ENCODE measurements around the gene CYP2D6.
A peak's percentile ranks its signal among the peaks of the same experiment; 100 is the strongest.

CYP2D6 gene

DNA sequence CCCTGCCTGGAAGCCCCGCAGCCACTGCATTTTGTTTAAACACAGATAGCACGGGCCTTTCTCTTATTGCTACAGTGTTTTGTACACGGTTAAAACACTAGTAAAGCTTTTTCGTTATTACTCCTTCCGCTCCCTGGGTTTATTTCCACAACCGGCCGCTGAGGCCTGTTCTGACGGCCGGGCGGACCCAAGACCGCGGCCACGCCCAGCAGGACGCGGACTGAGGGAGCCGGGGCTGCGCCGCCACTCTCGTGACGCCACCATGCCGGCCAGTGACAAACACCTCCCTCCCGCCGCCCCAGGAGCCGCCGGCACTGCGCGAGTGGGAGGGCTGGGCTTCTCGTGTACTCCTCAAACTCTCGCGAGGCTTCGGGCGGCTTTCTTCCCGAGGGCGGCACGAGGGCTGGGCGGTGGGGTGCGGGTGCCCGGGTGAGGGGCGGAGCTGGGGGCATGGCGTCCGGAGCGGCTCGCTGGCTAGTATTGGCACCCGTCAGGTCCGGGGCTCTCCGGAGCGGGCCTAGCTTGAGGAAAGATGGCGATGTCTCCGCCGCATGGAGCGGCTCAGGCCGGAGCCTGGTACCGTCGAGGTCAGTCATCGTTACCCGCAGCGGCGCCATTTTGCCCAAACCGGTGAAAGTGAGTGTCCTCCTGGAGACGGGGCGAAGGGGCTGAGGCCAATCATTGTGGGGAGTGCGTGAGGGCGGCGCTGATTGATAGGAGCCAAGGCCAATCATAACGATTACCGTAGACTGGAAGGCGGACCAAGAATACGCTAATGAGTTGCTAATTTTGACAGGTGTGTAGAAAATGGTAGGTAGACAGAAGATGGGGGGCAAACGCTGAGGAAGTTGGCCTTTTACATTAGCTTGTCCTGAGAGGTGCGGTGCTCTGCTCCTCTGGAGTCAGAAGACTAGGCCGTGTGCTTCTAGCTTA lies 51.0 kb downstream of the CYP2D6 start, which contains the start of gene SMDT1:
Gene SMDT1, plus strand, starts transcription at position 382 of the 933 bp plus-strand sequence. Its CDS starts 69 bp downstream, at position 451.
- DNase-seq: peak; percentile 99

GRCh38 chr22:42078469-42079318 lies 51.9 kb downstream of the CYP2D6 start:
- no peak for DNase-seq

GRCh38 chr22:42077486-42078125 lies 53.0 kb downstream of the CYP2D6 start:
- DNase-seq: no peak

DNA sequence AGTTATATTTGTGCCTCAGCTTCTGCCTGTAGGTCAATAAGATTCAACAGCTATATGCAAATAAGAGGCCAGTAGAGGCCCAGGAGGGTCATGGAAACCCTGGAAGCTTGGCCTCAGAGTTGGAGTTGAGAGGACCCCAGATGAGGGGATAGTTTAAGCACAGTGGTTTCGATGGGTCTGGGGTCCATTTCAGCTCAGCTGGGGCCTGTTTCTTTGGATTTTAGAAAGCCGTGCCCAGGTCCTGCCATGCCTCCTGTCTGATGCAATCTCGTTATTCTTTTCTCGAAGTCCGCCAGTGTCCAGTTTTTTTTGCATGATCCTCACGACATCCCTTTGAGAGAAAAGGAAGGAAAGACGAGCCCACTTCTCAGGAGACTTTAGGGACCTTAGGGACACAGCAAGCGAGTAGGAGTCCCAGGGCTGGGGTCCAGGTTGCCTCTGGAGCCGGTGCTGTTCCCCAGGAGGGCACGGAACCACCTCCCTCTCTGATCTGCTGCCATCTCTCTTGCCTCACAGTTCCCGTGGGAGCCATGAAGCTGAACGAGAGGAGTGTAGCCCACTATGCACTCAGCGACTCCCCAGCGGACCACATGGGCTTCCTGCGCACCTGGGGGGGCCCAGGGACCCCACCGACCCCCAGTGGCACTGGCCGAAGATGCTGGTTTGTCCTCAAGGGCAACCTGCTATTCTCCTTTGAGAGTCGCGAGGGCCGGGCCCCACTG lies 53.7 kb downstream of the CYP2D6 start:
- no peak for DNase-seq
